ENCODE measurements around the gene CSAG2. TPM values are rescaled to one million over a fixed set of nuclear protein-coding genes. Genes with fewer than 3 reads are reported as not detected.
"Not testable (repeated sequence)": the region's sequence is repeated elsewhere in the genome, so short reads cannot be mapped to it uniquely, and the experiment has no call there.

Gene CSAG2
- not detected for total RNA-seq
- long read RNA-seq, result 0 reads

DNA sequence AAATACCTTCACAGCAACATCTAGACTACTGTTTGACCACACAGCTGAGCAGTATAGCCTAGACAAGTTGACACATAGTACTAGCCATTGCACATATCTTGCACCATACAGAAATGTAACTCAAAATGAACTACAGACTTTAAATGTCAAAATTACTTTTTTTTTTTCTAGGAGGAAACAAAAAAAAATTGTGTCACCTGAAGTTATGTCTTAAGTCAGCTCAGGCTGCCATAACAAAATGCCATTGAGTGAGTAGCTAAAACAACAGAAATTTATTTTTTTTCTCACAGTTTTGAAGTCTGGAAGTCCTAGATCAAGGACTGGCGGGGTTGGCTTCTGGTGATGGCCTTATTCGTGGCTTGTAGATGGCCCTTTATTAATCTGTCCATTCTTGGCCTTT lies at the start of gene CSAG2:
CSAG2 (minus strand) TSS at position 101 of the 400 bp plus-strand sequence. CDS start 161 bp downstream, outside the sequence.
- ATAC-seq; intact Hi-C loops (cut with DNase I, micrococcal nuclease); DNase-seq: not testable (repeated sequence)

- ATAC-seq; DNase-seq; intact Hi-C loops (cut with DNase I, micrococcal nuclease): not testable (repeated sequence)
These were observed 45.8 kb upstream of the CSAG2 start for GRCh38 chrX:152754871-152755270.

- ATAC-seq; intact Hi-C loops (cut with DNase I, micrococcal nuclease); DNase-seq: not testable (repeated sequence)
These were observed 44.9 kb upstream of the CSAG2 start, which contains the start of gene MAGEA2 for GRCh38 chrX:152753686-152754650. Gene MAGEA2 (minus strand): TSS chrX:152753842. CDS start chrX:152751363, 2,479 bp downstream.

GRCh38 chrX:152738560-152738959 lies 29.5 kb upstream of the CSAG2 start:
- intact Hi-C loops (cut with DNase I, micrococcal nuclease), result no loop called here
- ATAC-seq (no peak), DNase-seq (no peak)

DNA sequence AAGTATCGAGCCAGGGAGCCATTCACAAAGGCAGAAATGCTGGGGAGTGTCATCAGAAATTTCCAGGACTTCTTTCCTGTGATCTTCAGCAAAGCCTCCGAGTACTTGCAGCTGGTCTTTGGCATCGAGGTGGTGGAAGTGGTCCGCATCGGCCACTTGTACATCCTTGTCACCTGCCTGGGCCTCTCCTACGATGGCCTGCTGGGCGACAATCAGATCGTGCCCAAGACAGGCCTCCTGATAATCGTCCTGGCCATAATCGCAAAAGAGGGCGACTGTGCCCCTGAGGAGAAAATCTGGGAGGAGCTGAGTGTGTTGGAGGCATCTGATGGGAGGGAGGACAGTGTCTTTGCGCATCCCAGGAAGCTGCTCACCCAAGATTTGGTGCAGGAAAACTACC lies 27.5 kb upstream of the CSAG2 start:
- ATAC-seq; DNase-seq; intact Hi-C loops (cut with DNase I, micrococcal nuclease): not testable (repeated sequence)

- ATAC-seq, result no peak
- no peak for DNase-seq
- intact Hi-C loops (cut with DNase I, micrococcal nuclease), result no loop called here
These were observed 26.9 kb upstream of the CSAG2 start for GRCh38 chrX:152735860-152736511.

DNA sequence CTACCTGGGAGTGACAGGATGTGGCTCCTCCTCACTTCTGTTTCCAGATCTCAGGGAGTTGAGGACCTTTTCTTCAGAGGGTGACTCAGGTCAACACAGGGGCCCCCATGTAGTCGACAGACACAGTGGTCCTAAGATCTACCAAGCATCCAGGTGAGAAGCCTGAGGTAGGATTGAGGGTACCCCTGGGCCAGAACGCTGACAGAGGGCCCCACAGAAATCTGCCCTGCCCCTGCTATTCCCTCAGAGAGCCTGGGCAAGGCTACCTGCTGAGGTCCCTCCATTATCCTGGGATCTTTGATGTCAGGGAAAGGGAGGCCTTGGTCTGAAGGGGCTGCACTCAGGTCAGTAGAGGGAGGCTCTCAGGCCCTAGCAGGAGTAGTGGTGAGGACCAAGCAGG lies 26.0 kb upstream of the CSAG2 start:
- ATAC-seq, result no peak
- no peak for DNase-seq
- intact Hi-C loops (cut with DNase I, micrococcal nuclease), result no loop called here

- DNase-seq; ATAC-seq; intact Hi-C loops (cut with DNase I, micrococcal nuclease): not testable (repeated sequence)
These were observed 25.2 kb upstream of the CSAG2 start for GRCh38 chrX:152734143-152734858.

DNA sequence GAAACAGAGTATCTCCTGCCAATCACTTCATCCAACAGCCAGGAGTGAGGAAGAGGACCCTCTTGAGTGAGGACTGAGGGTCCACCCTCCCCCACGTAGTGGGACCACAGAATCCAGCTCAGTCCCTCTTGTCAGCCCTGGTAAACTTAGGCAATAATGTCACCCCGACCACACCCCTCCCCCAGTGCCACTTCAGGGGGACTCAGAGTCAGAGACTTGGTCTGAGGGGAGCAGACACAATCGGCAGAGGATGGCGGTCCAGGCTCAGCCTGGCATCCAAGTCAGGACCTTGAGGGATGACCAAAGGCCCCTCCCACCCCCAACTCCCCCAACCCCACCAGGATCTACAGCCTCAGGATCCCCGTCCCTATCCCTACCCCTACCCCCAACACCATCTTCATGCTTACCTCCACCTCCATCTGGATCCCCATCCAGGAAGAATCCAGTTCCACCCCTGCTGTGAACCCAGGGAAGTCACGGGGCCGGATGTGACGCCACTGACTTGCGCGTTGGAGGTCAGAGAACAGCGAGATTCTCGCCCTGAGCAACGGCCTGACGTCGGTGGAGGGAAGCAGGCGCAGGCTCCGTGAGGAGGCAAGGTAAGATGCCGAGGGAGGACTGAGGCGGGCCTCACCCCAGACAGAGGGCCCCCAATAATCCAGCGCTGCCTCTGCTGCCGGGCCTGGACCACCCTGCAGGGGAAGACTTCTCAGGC lies 24.3 kb upstream of the CSAG2 start, which contains the start of the genes CSAG1 and MAGEA12:
CSAG1 (minus strand) TSS at position 461 of the 715 bp plus-strand sequence. CDS start 1,261 bp downstream, outside the sequence.
MAGEA12 (plus strand) TSS at position 497 of the 715 bp plus-strand sequence. CDS start 2,405 bp downstream, outside the sequence.
- intact Hi-C loops (cut with DNase I, micrococcal nuclease), result no loop called here

GRCh38 chrX:152725409-152725808 lies 16.3 kb upstream of the CSAG2 start:
- DNase-seq (no peak), ATAC-seq (no peak)
- intact Hi-C loops (cut with DNase I, micrococcal nuclease), result no loop called here

More for the DNA sequence above, 24.3 kb upstream of the CSAG2 start, which contains the start of the genes CSAG1 and MAGEA12:
- ATAC-seq (no peak), DNase-seq (no peak)

- DNase-seq; intact Hi-C loops (cut with DNase I, micrococcal nuclease); ATAC-seq: not testable (repeated sequence)
These were observed 5.0 kb upstream of the CSAG2 start, which contains the start of gene MAGEA2B for GRCh38 chrX:152713815-152714787. Gene MAGEA2B (plus strand): TSS chrX:152714628. CDS start chrX:152717107, 2,479 bp downstream.

- ATAC-seq; intact Hi-C loops (cut with DNase I, micrococcal nuclease); DNase-seq: not testable (repeated sequence)
These were observed 4.1 kb upstream of the CSAG2 start for GRCh38 chrX:152713195-152713594.

- DNase-seq; ATAC-seq; intact Hi-C loops (cut with DNase I, micrococcal nuclease): not testable (repeated sequence)
These were observed 2.6 kb downstream of the CSAG2 start for GRCh38 chrX:152706500-152706899.

DNA sequence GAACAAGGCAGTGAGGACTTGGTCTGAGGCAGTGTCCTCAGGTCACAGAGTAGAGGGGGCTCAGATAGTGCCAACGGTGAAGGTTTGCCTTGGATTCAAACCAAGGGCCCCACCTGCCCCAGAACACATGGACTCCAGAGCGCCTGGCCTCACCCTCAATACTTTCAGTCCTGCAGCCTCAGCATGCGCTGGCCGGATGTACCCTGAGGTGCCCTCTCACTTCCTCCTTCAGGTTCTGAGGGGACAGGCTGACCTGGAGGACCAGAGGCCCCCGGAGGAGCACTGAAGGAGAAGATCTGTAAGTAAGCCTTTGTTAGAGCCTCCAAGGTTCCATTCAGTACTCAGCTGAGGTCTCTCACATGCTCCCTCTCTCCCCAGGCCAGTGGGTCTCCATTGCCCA lies 8.7 kb downstream of the CSAG2 start:
- ATAC-seq; intact Hi-C loops (cut with DNase I, micrococcal nuclease); DNase-seq: not testable (repeated sequence)

DNA sequence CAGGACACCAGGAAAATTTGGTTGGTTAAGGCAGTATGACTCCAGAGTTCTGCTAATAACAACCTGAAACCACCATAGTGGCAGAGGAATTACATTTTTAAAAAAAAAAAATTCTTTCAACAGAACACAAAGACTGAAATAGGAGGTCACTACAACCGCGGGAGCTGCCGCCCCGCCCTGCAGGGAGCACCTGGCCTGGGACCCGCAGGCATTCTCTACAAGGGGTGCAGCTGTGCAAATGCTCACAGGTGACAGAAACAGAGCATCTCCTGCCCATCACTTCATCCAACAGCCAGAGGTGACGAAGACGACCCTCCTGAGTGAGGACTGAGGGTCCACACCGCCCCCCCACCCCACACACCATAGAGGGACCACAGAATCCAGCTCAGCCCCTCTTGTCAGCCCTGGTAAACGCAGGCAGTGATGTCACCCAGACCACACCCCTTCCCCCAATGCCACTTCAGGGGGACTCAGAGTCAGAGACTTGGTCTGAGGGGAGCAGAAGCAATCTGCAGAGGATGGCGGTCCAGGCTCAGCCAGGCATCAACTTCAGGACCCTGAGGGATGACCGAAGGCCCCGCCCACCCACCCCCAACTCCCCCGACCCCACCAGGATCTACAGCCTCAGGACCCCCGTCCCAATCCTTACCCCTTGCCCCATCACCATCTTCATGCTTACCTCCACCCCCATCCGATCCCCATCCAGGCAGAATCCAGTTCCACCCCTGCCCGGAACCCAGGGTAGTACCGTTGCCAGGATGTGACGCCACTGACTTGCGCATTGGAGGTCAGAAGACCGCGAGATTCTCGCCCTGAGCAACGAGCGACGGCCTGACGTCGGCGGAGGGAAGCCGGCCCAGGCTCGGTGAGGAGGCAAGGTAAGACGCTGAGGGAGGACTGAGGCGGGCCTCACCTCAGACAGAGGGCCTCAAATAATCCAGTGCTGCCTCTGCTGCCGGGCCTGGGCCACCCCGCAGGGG lies 10.8 kb downstream of the CSAG2 start, which contains the start of gene MAGEA3:
MAGEA3 (plus strand) TSS at position 843 of the 980 bp plus-strand sequence. CDS start 2,039 bp downstream, outside the sequence.
- intact Hi-C loops (cut with DNase I, micrococcal nuclease); ATAC-seq; DNase-seq: not testable (repeated sequence)
